Lung (tissue), 12 donors: ENCODE results near the gene CAMSAP3. TPM values are rescaled to one million over a fixed set of nuclear protein-coding genes. Genes with fewer than 3 reads are reported as not detected.

Source experiments
- ATAC-seq: fragments of 200-7000 bp; cut with Tn5 transposase; one replicate; pipeline ENCODE4 v1.9.1; 2020; ENCODE audit warnings: moderate number of reproducible peaks; ENCODE audit not compliant: insufficient read depth, low FRiP score
- DNase-seq, 3 donors: peaks; one replicate each; pipeline ENCODE4 v3.0.0-alpha.2; 2013 to 2017
- H3K27ac ChIP-seq, 2 donors: one replicate each; pipeline ENCODE4 v1.5.1; 2013; ENCODE audit warnings: mild to moderate bottlenecking in 2 of 2, moderate library complexity in 2 of 2, control low read depth in 1 of 2, inconsistent platforms in 1 of 2, low read depth in 1 of 2, low read length in 1 of 2
- H3K27me3 ChIP-seq, 3 donors: one replicate each; pipeline ENCODE4 v1.5.1; 2013; ENCODE audit warnings: low read length in 2 of 3; ENCODE audit not compliant: control insufficient read depth in 3 of 3, insufficient read depth in 3 of 3
- H3K36me3 ChIP-seq, 4 donors: one replicate each; pipeline ENCODE4 v1.5.1; 2013; ENCODE audit warnings: low read length in 4 of 4, mild to moderate bottlenecking in 1 of 4, moderate library complexity in 1 of 4; ENCODE audit not compliant: control insufficient read depth in 4 of 4, insufficient read depth in 4 of 4
- H3K4me1 ChIP-seq, 5 donors: one replicate each; pipeline ENCODE4 v1.5.1; 2013; ENCODE audit warnings: low read length in 5 of 5, mild to moderate bottlenecking in 2 of 5, moderate library complexity in 1 of 5; ENCODE audit not compliant: control insufficient read depth in 5 of 5, insufficient read depth in 5 of 5
- H3K4me3 ChIP-seq: one replicate; pipeline ENCODE4 v1.5.1; 2013; ENCODE audit warnings: mild to moderate bottlenecking, control low read depth, moderate library complexity
- H3K9ac ChIP-seq, 2 donors: one replicate each; pipeline ENCODE4 v1.5.1; 2013; ENCODE audit warnings: low read length in 2 of 2, control low read depth in 1 of 2; ENCODE audit not compliant: insufficient read depth in 1 of 2
- H3K9me3 ChIP-seq, 4 donors: one replicate each; pipeline ENCODE4 v1.5.1; 2013; ENCODE audit warnings: low read length in 3 of 4, mild to moderate bottlenecking in 1 of 4, moderate library complexity in 1 of 4; ENCODE audit not compliant: control insufficient read depth in 4 of 4, insufficient read depth in 3 of 4
- WGBS, 2 donors: extraction: QIAGEN DNeasy Blood & Tissue Kit; methylation state at CpG; one replicate each; pipeline ENCODE4 v1.1.7; 2013; 5-methylcytosine and 5-hydroxymethylcytosine counted together
- polyA plus RNA-seq, 2 donors: library from polyadenylated mRNA; stranded (reverse); fragments of 200-250 nt; gene quantifications; one replicate each; pipeline ENCODE4 v1.2.1, GENCODE V29; 2013
- total RNA-seq, 2 donors: library from RNA; depleted of rRNA in 1 of 2; stranded (reverse); fragments of >200 nt in 1 of 2; gene quantifications; one replicate each; pipeline ENCODE4 v1.2.1, GENCODE V29; 2014 to 2021
- TF ChIP-seq, protein P1 (sequence below): IDR thresholded peaks from 2 replicates; pipeline ENCODE4 v1.5.1; 2012; ENCODE audit warnings: mild to moderate bottlenecking; ENCODE audit errors: control extremely low read depth, extremely low read depth
- donor health status: control.
- donor health status: control.
- donor health status: Bipolar disorder and iron deficiency.
- donor health status: healthy.
- donor health status: DM: yes; HTN: yes; CAD: no.

The CAMSAP3 gene
- total and polyA plus RNA-seq, 4 donors = 9.2 to 30.4 (median 19.2) TPM

DNA sequence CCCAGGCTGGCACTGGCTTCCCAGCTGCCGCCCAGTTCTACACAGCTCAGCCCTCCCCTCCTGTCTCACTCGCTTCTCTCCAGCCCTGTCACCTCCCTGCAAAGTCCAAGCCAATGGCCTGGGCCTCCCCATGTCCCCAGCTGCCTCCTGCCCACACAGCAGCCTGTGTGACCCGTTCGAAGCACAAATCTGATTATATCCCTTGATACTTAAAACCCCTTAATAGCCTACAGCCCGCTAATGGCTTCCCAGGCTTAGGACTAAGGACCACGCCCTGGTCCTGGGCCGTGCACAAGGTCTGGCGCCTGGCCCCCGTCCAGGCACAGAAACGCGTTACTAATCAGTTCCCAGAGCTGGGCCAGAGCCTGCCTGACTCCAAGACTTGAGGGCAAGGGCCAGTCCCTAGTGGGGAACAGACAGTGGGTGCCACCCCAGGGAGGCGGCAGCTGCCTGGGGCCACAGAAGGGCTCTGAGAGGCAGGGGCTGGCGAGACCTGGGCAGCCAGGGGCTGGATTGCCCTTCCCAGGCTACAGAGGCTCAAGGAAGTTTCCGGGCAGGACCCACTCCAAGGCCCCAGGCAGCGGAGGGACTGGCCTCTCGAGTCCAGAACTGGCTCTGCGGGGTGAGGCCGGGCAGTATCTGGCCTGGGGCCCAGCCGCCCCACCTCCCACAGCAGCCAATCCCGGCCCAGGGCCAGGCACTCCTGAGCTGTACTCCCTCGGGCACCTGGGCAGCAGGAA, 23.3 kb downstream of the CAMSAP3 start:
- peak overlapping the region in 1 of 2 donors; percentile 82 for H3K27ac ChIP-seq
- H3K4me3 ChIP-seq = no peak overlapping the region
- no peaks in the 10 kb centered on the region for H3K27me3 ChIP-seq
- ATAC-seq = peak; percentile 75
- H3K36me3 ChIP-seq = peaks cover 10 to 72% (median 19%) of the 10 kb centered on the region in 4 donors
- H3K4me1 ChIP-seq = peaks cover 0 to 10% (median 4%) of the 10 kb centered on the region in 5 donors
- no peak overlapping the region for H3K9ac ChIP-seq
- no peaks in the 10 kb centered on the region for H3K9me3 ChIP-seq
- WGBS, 2 donors = 72 to 89% methylated on average over 21 of the region's 21 CpGs
- peak in 2 of 3 donors; percentile 32 to 56 for DNase-seq
- TF ChIP-seq, protein P1, sequence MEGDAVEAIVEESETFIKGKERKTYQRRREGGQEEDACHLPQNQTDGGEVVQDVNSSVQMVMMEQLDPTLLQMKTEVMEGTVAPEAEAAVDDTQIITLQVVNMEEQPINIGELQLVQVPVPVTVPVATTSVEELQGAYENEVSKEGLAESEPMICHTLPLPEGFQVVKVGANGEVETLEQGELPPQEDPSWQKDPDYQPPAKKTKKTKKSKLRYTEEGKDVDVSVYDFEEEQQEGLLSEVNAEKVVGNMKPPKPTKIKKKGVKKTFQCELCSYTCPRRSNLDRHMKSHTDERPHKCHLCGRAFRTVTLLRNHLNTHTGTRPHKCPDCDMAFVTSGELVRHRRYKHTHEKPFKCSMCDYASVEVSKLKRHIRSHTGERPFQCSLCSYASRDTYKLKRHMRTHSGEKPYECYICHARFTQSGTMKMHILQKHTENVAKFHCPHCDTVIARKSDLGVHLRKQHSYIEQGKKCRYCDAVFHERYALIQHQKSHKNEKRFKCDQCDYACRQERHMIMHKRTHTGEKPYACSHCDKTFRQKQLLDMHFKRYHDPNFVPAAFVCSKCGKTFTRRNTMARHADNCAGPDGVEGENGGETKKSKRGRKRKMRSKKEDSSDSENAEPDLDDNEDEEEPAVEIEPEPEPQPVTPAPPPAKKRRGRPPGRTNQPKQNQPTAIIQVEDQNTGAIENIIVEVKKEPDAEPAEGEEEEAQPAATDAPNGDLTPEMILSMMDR = no peak

DNA sequence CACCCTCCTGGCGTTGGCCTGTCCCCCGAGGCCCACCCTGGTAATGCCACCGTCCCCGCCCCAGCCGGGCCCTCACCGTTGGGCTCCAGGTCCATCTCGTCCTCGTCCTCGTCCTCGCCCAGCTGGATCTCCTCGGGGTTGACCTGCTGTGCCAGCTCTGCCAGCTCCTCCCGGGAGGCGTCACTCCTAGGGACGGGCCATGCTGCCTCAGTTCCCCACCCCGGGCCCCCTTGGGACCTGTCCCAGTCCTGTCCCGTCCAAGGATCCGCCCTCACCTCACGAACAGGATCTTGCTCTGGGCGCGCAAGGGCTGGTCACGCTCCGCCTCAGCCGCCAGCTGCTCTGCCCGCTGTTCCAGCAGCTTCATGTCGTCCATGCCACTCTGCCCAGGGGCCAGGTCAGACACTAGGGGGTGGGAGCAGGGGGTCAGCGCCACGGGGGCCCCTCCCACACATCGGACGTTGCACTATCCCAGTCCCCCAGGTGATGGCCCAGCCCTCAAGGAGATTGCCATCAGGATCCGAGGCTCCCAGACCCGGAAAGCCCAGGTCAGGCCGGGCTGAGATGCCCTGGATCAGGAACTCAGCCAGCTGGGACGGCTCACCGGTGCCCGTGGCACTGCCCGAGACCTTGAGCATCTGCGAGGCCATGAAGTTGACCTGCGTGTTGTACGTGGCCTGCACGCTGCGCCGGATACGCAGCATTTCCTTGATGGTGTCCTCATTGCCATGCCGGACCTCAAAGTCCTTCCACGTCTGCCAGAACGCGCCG, 24.2 kb downstream of the CAMSAP3 start:
- DNase-seq (no peak), ATAC-seq (peak; percentile 12)
- WGBS, 2 donors = 77 to 85% methylated on average over 48 of the region's 48 CpGs
- Histone ChIP-seq H3K9me3 (no peaks in the 10 kb centered on the region), H3K27me3 (no peaks in the 10 kb centered on the region), H3K36me3 (peaks cover 10 to 81% (median 19%) of the 10 kb centered on the region in 4 donors), H3K4me1 (peaks cover 0 to 10% (median 4%) of the 10 kb centered on the region in 5 donors), H3K27ac (peak overlapping the region in 1 of 2 donors; percentile 78), H3K4me3 (no peak overlapping the region), H3K9ac (no peak overlapping the region)
- TF ChIP-seq, protein P1 = no peak

DNA sequence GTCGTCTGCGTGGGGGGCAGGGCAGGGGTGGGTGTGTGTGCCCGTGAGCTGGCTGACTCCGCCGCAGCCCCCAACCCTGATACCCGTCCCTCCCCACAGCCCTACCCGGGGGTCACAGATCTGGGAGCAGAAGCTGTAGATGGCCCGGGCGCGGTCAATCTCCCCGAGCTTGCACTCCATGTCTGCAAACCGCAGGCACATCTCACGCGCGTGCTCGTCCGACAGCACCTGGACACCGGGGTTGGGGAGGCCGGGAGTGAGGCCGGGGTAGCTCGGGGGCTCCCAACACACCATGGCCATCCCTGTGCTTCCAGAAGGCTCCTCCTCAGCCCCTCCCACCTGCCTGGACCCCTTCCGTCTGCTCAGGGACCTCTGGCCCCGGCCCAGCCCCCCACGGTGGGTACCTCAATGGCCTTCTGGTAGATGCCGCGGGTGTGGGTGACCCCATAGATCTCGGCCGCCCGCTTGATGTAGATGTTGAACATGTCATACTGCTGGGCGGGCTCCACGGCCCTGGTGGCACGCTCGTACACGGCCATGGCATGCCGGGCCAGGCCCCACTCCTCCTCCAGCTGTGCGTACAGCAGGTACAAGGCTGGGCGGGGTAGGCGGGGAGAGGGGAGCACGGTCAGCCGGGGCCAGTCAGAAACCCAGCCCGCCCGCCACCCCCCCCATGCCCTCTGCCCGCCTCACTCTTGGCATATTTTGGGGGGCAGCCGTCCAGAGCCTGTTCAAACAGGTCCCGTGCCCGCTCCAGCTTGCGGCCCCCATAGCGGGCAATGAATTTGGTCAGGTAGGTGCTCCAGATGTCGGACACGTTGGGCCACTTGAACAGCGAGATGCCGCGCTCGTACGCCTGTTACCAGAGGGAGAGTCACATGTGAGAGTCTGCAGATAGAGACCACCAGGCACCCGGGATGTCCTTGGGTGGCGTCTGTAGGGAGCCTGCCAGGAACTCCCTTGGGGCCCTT, 25.1 kb downstream of the CAMSAP3 start:
- DNase-seq (no peak), ATAC-seq (no peak)
- WGBS, 2 donors = 95 to 96% methylated on average over 55 to 57 of the region's 57 CpGs
- H3K4me1 ChIP-seq = peaks cover 0 to 10% (median 4%) of the 10 kb centered on the region in 5 donors
- H3K9me3 ChIP-seq = no peaks in the 10 kb centered on the region
- no peak overlapping the region for H3K4me3 ChIP-seq
- no peak overlapping the region for H3K9ac ChIP-seq
- TF ChIP-seq, protein P1 = no peak
- H3K27ac ChIP-seq = peak overlapping the region in 1 of 2 donors; percentile 78
- H3K36me3 ChIP-seq = peaks cover 13 to 82% (median 19%) of the 10 kb centered on the region in 4 donors
- no peaks in the 10 kb centered on the region for H3K27me3 ChIP-seq
